HepG2 (cell line): Measurements from ENCODE around the gene TRAF3. TPM values are rescaled to one million over a fixed set of nuclear protein-coding genes. Genes with fewer than 3 reads are reported as not detected.

Experiments used
- GABPA ChIP-seq, 2 experiments: IDR thresholded peaks; 2 replicates each; pipeline ENCODE4 v1.6.1; 2011 to 2016; ENCODE audit warnings: low read depth in 2 of 2, low read length in 1 of 2, missing biosample characterization in 1 of 2, missing genetic modification characterization in 1 of 2
- MED13 ChIP-seq: sonication (generic); formaldehyde crosslinking; IDR thresholded peaks from 2 replicates; pipeline ENCODE4 v1.5.0; 2020; ENCODE audit warnings: missing genetic modification reagents
- PAX8 ChIP-seq: sonication (generic); formaldehyde crosslinking; IDR thresholded peaks from 2 replicates; pipeline ENCODE4 v1.8.0; 2022; ENCODE audit warnings: mild to moderate bottlenecking, missing genetic modification reagents, borderline replicate concordance
- ZBTB46 ChIP-seq: sonication (generic); formaldehyde crosslinking; IDR thresholded peaks from 2 replicates; pipeline ENCODE4 v1.4.0; 2020; ENCODE audit warnings: mild to moderate bottlenecking, missing genetic modification reagents, borderline replicate concordance
- ZNF570 ChIP-seq: sonication (generic); formaldehyde crosslinking; IDR thresholded peaks from 2 replicates; pipeline ENCODE4 v1.4.0; 2020; ENCODE audit warnings: mild to moderate bottlenecking, missing genetic modification reagents, borderline replicate concordance
- ZNF605 ChIP-seq: sonication (generic); formaldehyde crosslinking; IDR thresholded peaks from 2 replicates; pipeline ENCODE4 v1.8.0; 2022; ENCODE audit warnings: mild to moderate bottlenecking, missing genetic modification reagents
- ZNF772 ChIP-seq: sonication (generic); formaldehyde crosslinking; IDR thresholded peaks from 2 replicates; pipeline ENCODE4 v1.5.0; 2020; ENCODE audit warnings: mild to moderate bottlenecking, missing genetic modification reagents
- ZSCAN31 ChIP-seq: sonication (generic); formaldehyde crosslinking; IDR thresholded peaks from 2 replicates; pipeline ENCODE4 v1.5.0; 2020; ENCODE audit warnings: low read depth, mild to moderate bottlenecking, missing genetic modification reagents
- polyA plus RNA-seq, 8 experiments: library from polyadenylated mRNA; depleted of rRNA in 3 of 8; stranded (reverse) in 7 of 8; unstranded in 1 of 8; fragments of >200 nt; fragmentation: Illumina TruSeq in 4 of 8; extraction: Trizol in 4 of 8; gene quantifications; 2 replicates each; pipeline versions ENCODE4 v1.2.1 to v1.2.3, GENCODE V29; 2011 to 2016; ENCODE audit warnings: low read depth in 4 of 8, missing spikeins in 1 of 8, mixed read lengths in 1 of 8; ENCODE audit not compliant: insufficient read depth in 1 of 8
- total RNA-seq, 5 experiments: library from RNA; depleted of rRNA; stranded (reverse); fragments of >200 nt; fragmentation: Illumina TruSeq; extraction: Trizol; gene quantifications; 2 replicates each; pipeline ENCODE4 v1.2.3, GENCODE V29; 2016; ENCODE audit warnings: low read depth in 1 of 5
- TF ChIP-seq, protein P1 (sequence below): sonication (generic); formaldehyde crosslinking; IDR thresholded peaks from 2 replicates; pipeline ENCODE4 v1.5.0; 2020; ENCODE audit warnings: mild to moderate bottlenecking, missing genetic modification reagents, borderline replicate concordance
- TF ChIP-seq, protein P2 (sequence below), 2 experiments: sonication (generic) in 1 of 2; formaldehyde crosslinking in 1 of 2; IDR thresholded peaks; 2 replicates each; pipeline versions ENCODE4 v1.4.0 to v1.6.1; 2018 to 2020; ENCODE audit warnings: missing genetic modification reagents in 2 of 2, borderline replicate concordance in 1 of 2, low read depth in 1 of 2, mild to moderate bottlenecking in 1 of 2, missing biosample characterization in 1 of 2
- TF ChIP-seq, protein P3 (sequence below): IDR thresholded peaks from 2 replicates; pipeline ENCODE4 v1.6.1; 2016; ENCODE audit warnings: missing compliant biosample characterization, missing genetic modification reagents, borderline replicate concordance

Gene TRAF3
- total and polyA plus RNA-seq, 2 of the 13 experiments (the other 11 are each of a cell fraction or from before 2014, with no cell fraction given) = 6.9 to 12.2 TPM

DNA sequence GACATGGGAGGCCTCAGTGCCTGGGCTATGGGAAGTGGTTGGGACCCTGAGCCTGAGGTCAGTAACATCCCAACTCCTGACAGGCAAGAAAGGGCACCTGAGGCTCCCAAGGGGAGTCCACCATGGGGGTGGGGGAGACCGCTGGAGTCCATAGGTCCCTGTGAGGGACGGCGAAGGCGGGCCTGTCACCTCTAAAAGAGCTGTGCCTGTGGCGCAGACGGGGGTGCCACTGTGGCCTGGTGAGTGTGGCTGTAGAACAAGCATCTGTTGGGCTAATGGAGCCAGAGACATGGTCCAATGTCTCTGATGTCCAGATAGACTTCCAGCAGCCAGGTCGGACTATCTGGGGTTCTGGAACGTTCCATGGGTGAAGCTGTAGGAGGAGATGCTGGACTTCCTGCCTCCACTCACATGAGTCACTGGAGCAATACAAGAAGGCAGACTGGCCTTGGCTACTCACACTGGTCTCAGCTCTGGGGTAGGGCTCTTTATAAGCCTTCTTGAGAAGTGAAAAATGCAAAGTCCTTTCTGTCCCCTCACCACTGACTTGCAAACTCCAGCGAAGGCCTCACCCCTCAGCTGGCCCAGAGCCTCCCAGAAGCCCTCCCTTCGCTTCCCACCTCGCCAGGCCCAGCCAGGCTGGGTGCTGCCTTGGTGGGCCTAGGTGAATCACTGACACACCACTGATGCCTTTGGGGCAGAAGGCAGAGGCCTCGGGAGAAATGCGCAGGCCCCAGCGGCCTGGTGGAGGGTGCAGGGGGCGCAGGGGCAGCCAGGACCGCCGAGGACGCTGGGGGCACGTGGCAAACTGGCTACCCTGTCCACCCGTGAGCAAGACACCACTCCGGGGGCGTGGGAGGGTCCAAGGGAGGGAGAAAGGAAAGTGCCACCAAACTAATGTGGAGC lies 1.1 kb upstream of the TRAF3 start (continued):
- TF ChIP-seq, protein P1, sequence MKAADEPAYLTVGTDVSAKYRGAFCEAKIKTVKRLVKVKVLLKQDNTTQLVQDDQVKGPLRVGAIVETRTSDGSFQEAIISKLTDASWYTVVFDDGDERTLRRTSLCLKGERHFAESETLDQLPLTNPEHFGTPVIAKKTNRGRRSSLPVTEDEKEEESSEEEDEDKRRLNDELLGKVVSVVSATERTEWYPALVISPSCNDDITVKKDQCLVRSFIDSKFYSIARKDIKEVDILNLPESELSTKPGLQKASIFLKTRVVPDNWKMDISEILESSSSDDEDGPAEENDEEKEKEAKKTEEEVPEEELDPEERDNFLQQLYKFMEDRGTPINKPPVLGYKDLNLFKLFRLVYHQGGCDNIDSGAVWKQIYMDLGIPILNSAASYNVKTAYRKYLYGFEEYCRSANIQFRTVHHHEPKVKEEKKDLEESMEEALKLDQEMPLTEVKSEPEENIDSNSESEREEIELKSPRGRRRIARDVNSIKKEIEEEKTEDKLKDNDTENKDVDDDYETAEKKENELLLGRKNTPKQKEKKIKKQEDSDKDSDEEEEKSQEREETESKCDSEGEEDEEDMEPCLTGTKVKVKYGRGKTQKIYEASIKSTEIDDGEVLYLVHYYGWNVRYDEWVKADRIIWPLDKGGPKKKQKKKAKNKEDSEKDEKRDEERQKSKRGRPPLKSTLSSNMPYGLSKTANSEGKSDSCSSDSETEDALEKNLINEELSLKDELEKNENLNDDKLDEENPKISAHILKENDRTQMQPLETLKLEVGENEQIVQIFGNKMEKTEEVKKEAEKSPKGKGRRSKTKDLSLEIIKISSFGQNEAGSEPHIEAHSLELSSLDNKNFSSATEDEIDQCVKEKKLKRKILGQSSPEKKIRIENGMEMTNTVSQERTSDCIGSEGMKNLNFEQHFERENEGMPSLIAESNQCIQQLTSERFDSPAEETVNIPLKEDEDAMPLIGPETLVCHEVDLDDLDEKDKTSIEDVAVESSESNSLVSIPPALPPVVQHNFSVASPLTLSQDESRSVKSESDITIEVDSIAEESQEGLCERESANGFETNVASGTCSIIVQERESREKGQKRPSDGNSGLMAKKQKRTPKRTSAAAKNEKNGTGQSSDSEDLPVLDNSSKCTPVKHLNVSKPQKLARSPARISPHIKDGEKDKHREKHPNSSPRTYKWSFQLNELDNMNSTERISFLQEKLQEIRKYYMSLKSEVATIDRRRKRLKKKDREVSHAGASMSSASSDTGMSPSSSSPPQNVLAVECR = peak; percentile 62; the same call in 1 of the 2 replicates
- no peak for TF ChIP-seq ZNF605 (CRISPR knock-in tag)
- TF ChIP-seq, protein P2, sequence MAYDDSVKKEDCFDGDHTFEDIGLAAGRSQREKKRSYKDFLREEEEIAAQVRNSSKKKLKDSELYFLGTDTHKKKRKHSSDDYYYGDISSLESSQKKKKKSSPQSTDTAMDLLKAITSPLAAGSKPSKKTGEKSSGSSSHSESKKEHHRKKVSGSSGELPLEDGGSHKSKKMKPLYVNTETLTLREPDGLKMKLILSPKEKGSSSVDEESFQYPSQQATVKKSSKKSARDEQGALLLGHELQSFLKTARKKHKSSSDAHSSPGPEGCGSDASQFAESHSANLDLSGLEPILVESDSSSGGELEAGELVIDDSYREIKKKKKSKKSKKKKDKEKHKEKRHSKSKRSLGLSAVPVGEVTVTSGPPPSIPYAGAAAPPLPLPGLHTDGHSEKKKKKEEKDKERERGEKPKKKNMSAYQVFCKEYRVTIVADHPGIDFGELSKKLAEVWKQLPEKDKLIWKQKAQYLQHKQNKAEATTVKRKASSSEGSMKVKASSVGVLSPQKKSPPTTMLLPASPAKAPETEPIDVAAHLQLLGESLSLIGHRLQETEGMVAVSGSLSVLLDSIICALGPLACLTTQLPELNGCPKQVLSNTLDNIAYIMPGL (CRISPR knock-in tag; IDR thresholded peaks at IDR 0.05; ENCODE audit: borderline replicate concordance in 1 of 2, low read depth in 1 of 2) = 0 out of 4 replicates have a peak, but pooled peaks of 1 of the 2 experiments have one; percentile 33
- TF ChIP-seq MED13 = no peak
- TF ChIP-seq ZBTB46 (CRISPR knock-in tag) = no peak
- no peak for TF ChIP-seq GABPA (IDR thresholded peaks at IDR 0.05; ENCODE audit: low read depth, low read length)
- TF ChIP-seq GABPA (CRISPR knock-in tag; IDR thresholded peaks at IDR 0.05; ENCODE audit: low read depth) = no peak
- TF ChIP-seq ZSCAN31 (CRISPR knock-in tag) = no peak
- TF ChIP-seq ZNF772 = peak; percentile 67; the same call in 1 of the 2 replicates
- TF ChIP-seq, protein P3, sequence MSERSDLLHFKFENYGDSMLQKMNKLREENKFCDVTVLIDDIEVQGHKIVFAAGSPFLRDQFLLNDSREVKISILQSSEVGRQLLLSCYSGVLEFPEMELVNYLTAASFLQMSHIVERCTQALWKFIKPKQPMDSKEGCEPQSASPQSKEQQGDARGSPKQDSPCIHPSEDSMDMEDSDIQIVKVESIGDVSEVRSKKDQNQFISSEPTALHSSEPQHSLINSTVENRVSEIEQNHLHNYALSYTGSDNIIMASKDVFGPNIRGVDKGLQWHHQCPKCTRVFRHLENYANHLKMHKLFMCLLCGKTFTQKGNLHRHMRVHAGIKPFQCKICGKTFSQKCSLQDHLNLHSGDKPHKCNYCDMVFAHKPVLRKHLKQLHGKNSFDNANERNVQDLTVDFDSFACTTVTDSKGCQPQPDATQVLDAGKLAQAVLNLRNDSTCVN (CRISPR knock-in tag) = no peak
- no peak for TF ChIP-seq ZNF570
- TF ChIP-seq PAX8 = no peak
